Kidney (tissue), 14 donors: ENCODE data around the gene DTX1. TPM values are rescaled to one million over a fixed set of nuclear protein-coding genes. Genes with fewer than 3 reads are reported as not detected.
A peak's percentile ranks its signal among the peaks of the same experiment; 100 is the strongest.

Source experiments
- DNase-seq, 5 donors: peaks; one replicate each; pipeline ENCODE4 v3.0.0-alpha.2; 2013 to 2020
- FAIRE-seq: peaks from 2 replicates; lab custom pipeline; 2012; peaks lifted over from hg19 to GRCh38; lab: Jason Lieb, UNC
- H3K27ac ChIP-seq, 2 donors: one replicate each; pipeline ENCODE4 v1.7.0; 2013; ENCODE audit warnings: low read depth in 2 of 2, low read length in 2 of 2, inconsistent platforms in 1 of 2
- H3K27me3 ChIP-seq: one replicate; pipeline ENCODE4 v1.7.1; 2013; ENCODE audit warnings: low read length, inconsistent platforms; ENCODE audit not compliant: control insufficient read depth, insufficient read depth
- H3K36me3 ChIP-seq, 3 donors: one replicate each; pipeline versions ENCODE4 v1.7.0 to v1.7.1; 2013; ENCODE audit warnings: low read length in 3 of 3, control low read depth in 1 of 3, inconsistent platforms in 1 of 3; ENCODE audit not compliant: insufficient read depth in 3 of 3, control insufficient read depth in 2 of 3
- H3K4me1 ChIP-seq, 3 donors: one replicate each; pipeline versions ENCODE4 v1.7.0 to v1.7.1; 2013; ENCODE audit warnings: low read length in 3 of 3, inconsistent platforms in 1 of 3, low read depth in 1 of 3; ENCODE audit not compliant: control insufficient read depth in 2 of 3, insufficient read depth in 2 of 3
- H3K4me3 ChIP-seq, 3 donors: one replicate each; pipeline versions ENCODE4 v1.7.0 to v1.8.1; 2013; ENCODE audit warnings: low read length in 3 of 3, control low read depth in 1 of 3, inconsistent platforms in 1 of 3
- H3K9ac ChIP-seq, 3 donors: one replicate each; pipeline versions ENCODE4 v1.7.0 to v1.7.1; 2013; ENCODE audit warnings: low read length in 3 of 3, control low read depth in 1 of 3, inconsistent platforms in 1 of 3
- H3K9me3 ChIP-seq, 3 donors: one replicate each; pipeline versions ENCODE4 v1.7.0 to v1.7.1; 2013; ENCODE audit warnings: low read length in 3 of 3, control low read depth in 1 of 3, inconsistent platforms in 1 of 3; ENCODE audit not compliant: control insufficient read depth in 2 of 3, insufficient read depth in 1 of 3
- intact Hi-C: fragments of 100-400 bp; cut with DNase I; formaldehyde crosslinking; loops from one replicate; pipeline ENCODE4 v1.11.1; 2022
- polyA plus RNA-seq: library from polyadenylated mRNA; stranded (reverse); fragments of 350-450 nt; fragmentation: Illumina TruSeq; extraction: RNeasy Lipid Tissue Mini Kit (QIAGEN cat#74804); gene quantifications from one replicate; pipeline ENCODE4 v1.2.3, GENCODE V29; 2014; ENCODE audit warnings: low read depth, low replicate concordance; ENCODE audit not compliant: insufficient read depth
- total RNA-seq: library from RNA; stranded (reverse); fragmentation: NEBNext Ultra II Directional; extraction: Animal tissue kit (Norgen Biotek cat#: 25700); gene quantifications from one replicate; pipeline ENCODE4 v1.2.1, GENCODE V29; 2021
- TF ChIP-seq, protein P1 (sequence below): IDR thresholded peaks from 3 replicates; pipeline ENCODE4 v1.5.1; 2012; ENCODE audit warnings: mild to moderate bottlenecking, moderate library complexity, borderline replicate concordance; ENCODE audit not compliant: insufficient read depth; ENCODE audit errors: extremely low read depth
- donor health status: control.
- donor health status: control.
- donor health status: control.
- donor health status: control.
- donor health status: control.
- donor health status: DM: yes; HTN: yes; CAD: no.
- donor health status: Normal renal cell carcinoma (clear cell type).

DTX1 gene
- total and polyA plus RNA-seq, 2 donors from 2014 or later: 4.9 to 7.3 TPM

DNA sequence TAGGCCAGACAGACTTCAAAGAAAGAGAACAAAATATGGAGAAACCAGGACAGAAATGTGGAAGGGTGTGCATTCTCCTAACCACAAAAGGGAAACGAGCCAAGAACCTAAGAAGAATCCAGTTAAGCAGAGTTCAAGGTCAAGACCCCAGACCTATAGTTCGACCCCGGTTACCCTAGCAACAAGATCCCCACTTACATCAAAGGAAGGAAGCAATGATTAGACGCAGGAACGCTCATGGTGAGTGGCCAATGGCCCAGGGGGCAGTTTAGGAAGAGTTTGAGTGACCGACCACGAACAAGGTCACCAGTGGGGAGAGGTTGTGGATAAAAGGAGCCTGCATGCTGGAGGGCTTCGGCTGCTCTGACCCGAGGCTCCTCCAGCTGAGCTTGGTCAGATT is 42.0 kb upstream of the DTX1 start:
- intact Hi-C loops: no loop called here
- Histone ChIP-seq H3K36me3 (no peaks in the 10 kb centered on the region), H3K4me1 (peaks cover 0 to 2% (median 0%) of the 10 kb centered on the region in 3 donors), H3K4me3 (no peak overlapping the region), H3K9me3 (no peaks in the 10 kb centered on the region), H3K27me3 (no peaks in the 10 kb centered on the region), H3K9ac (no peak overlapping the region), H3K27ac (no peak overlapping the region)
- DNase-seq (no peak), FAIRE-seq (no peak)
- TF ChIP-seq, protein P1, sequence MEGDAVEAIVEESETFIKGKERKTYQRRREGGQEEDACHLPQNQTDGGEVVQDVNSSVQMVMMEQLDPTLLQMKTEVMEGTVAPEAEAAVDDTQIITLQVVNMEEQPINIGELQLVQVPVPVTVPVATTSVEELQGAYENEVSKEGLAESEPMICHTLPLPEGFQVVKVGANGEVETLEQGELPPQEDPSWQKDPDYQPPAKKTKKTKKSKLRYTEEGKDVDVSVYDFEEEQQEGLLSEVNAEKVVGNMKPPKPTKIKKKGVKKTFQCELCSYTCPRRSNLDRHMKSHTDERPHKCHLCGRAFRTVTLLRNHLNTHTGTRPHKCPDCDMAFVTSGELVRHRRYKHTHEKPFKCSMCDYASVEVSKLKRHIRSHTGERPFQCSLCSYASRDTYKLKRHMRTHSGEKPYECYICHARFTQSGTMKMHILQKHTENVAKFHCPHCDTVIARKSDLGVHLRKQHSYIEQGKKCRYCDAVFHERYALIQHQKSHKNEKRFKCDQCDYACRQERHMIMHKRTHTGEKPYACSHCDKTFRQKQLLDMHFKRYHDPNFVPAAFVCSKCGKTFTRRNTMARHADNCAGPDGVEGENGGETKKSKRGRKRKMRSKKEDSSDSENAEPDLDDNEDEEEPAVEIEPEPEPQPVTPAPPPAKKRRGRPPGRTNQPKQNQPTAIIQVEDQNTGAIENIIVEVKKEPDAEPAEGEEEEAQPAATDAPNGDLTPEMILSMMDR: no peak

DNA sequence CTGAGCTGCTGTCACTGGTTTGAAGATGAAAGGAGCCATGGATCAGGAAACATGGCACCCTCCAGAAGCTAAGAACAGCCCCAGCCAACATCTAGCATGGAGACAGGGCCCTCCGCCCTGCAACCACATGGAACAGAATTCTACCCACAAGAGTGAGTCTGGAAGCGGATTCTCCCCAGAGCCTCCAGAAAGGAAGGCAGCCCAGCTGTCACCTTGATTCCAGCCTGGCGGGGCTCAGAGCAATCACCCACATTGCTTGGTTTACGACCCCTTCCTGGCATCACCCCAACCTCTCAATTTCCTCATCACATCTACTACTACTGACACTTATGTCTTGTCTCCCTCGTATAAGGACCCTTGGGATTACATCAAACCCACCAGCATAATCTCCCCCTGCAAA is 39.7 kb upstream of the DTX1 start:
- no peak for FAIRE-seq
- peaks cover 0 to 2% (median 0%) of the 10 kb centered on the region in 3 donors for H3K4me1 ChIP-seq
- intact Hi-C loops: no loop called here

DNA sequence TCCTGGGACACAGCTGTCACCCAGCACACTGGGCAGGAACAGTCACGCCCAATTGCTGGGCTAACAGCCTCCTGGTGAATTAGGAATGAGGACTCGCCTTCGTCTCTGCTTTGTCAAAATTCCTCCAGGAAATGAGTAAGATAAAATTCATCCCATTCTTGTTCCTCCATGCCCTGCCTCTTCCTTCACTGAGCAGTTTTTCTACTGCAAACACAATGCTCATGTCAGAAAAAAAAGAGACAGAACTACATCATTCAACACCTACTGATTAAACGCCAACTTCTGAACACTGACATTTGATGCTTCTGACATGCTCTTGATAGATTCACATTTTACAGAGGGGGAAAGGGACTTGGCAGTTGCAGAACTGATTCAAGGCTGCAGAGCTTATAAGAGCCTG is 37.5 kb upstream of the DTX1 start:
- Histone ChIP-seq H3K36me3 (no peaks in the 10 kb centered on the region), H3K4me3 (no peak overlapping the region), H3K9me3 (no peaks in the 10 kb centered on the region), H3K27ac (no peak overlapping the region), H3K27me3 (no peaks in the 10 kb centered on the region), H3K9ac (no peak overlapping the region), H3K4me1 (peaks cover 0 to 2% (median 0%) of the 10 kb centered on the region in 3 donors)
- DNase-seq (peak in 2 of 5 donors; percentile 1 to 13), FAIRE-seq (no peak)
- intact Hi-C loops: no loop called here
- TF ChIP-seq, protein P1: no peak

More for the DNA sequence above, 39.7 kb upstream of the DTX1 start:
- no peak overlapping the region for H3K9ac ChIP-seq
- no peaks in the 10 kb centered on the region for H3K27me3 ChIP-seq
- no peak for DNase-seq
- H3K27ac ChIP-seq: no peak overlapping the region
- no peak overlapping the region for H3K4me3 ChIP-seq
- TF ChIP-seq, protein P1: no peak
- H3K9me3 ChIP-seq: no peaks in the 10 kb centered on the region
- no peaks in the 10 kb centered on the region for H3K36me3 ChIP-seq

DNA sequence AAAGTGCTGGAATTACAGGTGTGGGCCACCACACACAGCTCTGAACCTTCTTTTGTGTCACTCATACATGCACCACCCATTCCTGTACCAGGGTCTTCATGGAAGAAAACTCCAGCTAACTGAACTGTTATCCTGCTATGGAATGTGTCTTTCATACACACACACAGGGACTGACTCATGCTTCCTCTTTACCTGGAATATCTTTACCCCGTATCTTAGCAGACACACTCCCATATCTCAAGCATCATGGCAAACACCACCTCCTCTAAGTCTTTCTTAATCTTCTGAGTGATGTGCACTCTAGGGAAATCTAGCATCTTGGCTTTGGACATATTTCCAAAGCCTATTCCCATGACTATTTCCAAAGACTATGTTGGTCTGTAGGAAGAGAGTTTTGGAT is 35.0 kb upstream of the DTX1 start:
- DNase-seq (no peak), FAIRE-seq (no peak)
- Histone ChIP-seq H3K27ac (no peak overlapping the region), H3K36me3 (no peaks in the 10 kb centered on the region), H3K9me3 (no peaks in the 10 kb centered on the region), H3K4me1 (peaks cover 0 to 2% (median 0%) of the 10 kb centered on the region in 3 donors), H3K27me3 (no peaks in the 10 kb centered on the region), H3K4me3 (no peak overlapping the region), H3K9ac (no peak overlapping the region)
- TF ChIP-seq, protein P1: no peak
- intact Hi-C loops: no loop called here
